SIG-M5 treated with dmso at 0.1 percent for 504 hours (cell line): Measurements from ENCODE around the gene WDR93.
"Not testable (repeated sequence)": the region's sequence is repeated elsewhere in the genome, so short reads cannot be mapped to it uniquely, and the experiment has no call there.

Source experiments
- DNase-seq: peaks from one replicate; lab custom pipeline; 2025; ENCODE audit not compliant: unreplicated experiment; lab: John Stamatoyannopoulos, UW

The WDR93 gene

GRCh38 chr15:89767411-89767915, 76.9 kb downstream of the WDR93 start:
- no peak for DNase-seq

- DNase-seq: no peak
Measured at GRCh38 chr15:89768071-89768500, 77.5 kb downstream of the WDR93 start.

DNA sequence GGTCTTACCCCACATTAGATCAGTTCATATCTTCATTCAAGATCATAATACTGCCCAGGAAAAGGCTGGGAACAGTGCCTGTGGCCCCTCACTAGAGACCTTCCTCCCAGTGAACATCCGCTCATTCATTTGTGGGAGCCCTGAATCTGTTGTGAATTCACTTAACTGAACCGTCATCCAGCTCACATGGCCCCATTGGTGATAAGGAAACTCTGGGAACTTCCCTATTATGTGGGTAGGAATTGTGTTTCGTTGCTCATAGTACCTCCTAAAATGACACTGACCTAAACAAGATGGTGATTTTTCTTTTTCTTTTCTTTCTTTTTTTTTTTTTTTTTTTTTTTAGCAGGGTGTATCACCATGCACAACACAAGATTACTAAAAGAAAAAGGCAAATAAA, 78.8 kb downstream of the WDR93 start:
- DNase-seq: no peak

- DNase-seq: no peak
Measured at GRCh38 chr15:89770041-89770440, 79.4 kb downstream of the WDR93 start.

GRCh38 chr15:89772932-89773583, 82.4 kb downstream of the WDR93 start:
- DNase-seq: no peak

- DNase-seq: no peak
Measured at GRCh38 chr15:89774492-89774891, 83.9 kb downstream of the WDR93 start.

DNA sequence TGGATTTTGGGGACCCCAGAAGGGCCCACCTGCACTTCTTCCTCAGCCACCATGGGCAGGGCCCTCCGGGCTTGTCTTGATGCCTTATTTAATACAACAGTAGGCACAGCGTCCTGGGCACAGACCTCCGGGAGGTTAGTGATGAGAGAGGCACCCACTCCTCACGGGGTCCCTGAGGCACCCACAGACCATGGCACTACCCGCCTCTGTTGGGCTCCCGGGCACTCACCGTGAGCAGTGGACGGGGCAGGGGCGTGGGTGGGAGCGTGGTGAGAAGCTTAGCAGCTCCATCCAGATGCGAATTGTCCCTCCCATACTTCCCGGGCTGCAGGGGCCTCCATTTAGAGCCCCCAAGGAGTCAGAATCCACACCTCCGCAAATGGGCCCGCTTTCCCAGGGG, 85.2 kb downstream of the WDR93 start:
- no peak for DNase-seq

GRCh38 chr15:89776274-89777072, 85.9 kb downstream of the WDR93 start, which contains the start of gene MESP2:
Gene MESP2 (plus strand): TSS chr15:89776332. CDS start chr15:89776358, 26 bp downstream.
- DNase-seq: no peak

- DNase-seq: no peak
Measured at GRCh38 chr15:89777073-89777751, 86.6 kb downstream of the WDR93 start.

- DNase-seq: no peak
Measured at GRCh38 chr15:89777782-89778380, 87.3 kb downstream of the WDR93 start.

GRCh38 chr15:89778861-89779260, 88.2 kb downstream of the WDR93 start:
- no peak for DNase-seq

GRCh38 chr15:89780601-89781000, 90.0 kb downstream of the WDR93 start:
- DNase-seq: no peak

DNA sequence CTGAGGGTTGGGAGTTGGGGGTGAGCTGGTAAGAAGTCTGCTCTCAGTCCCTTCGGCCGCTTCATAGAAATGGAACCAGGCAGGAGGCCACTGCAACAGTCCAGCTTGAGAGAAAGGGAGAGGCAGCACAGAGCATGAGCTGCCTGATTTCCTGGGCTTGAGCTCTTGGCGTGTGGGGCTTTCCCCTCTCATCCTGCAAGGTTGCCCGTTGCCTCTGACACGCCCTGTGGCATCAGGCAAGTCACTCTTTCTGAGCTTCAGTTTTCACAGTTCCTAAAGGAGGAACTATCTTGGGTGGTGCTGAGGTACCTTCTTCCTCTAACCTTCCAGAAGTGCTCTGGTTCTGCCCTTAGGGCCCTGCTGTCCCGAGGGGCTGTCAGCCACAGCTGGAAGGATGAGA, 90.4 kb downstream of the WDR93 start:
- peak; percentile 53 for DNase-seq

DNA sequence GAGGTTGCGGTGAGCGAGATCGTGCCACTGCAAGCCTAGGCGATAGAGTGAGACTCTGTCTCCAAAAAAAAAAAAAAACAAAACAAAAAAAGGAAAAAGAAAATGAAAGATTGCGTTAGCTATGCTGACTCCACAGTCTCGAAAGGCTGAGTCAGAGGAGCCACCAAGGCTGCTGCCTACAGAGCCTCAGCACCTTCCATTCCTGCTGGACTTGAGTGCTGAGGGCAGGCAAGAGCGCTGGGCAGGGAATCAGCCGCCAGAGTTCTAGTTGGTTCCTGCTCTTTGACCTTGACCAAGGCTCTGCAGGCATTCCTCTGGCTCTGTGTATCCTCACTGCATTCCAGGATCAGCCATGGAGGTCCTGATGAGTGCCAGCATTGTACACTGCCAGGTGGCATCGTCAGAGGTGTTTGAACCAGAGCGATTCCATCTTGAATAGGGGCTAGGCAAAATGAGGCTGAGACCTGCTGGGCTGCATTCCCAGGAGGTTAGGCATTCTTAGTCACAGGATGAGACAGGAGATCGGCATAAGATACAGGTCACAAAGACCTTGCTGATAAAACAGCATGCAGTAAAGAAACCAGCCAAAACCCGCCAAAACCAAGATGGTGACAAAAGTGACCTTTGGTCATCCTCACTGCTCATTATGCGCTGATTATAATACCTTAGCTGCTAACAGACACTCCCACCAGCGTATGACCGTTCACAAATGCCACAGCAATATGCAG, 91.4 kb downstream of the WDR93 start:
- DNase-seq: peak; percentile 19

GRCh38 chr15:89782619-89782950, 92.0 kb downstream of the WDR93 start:
- DNase-seq: not testable (repeated sequence)

DNA sequence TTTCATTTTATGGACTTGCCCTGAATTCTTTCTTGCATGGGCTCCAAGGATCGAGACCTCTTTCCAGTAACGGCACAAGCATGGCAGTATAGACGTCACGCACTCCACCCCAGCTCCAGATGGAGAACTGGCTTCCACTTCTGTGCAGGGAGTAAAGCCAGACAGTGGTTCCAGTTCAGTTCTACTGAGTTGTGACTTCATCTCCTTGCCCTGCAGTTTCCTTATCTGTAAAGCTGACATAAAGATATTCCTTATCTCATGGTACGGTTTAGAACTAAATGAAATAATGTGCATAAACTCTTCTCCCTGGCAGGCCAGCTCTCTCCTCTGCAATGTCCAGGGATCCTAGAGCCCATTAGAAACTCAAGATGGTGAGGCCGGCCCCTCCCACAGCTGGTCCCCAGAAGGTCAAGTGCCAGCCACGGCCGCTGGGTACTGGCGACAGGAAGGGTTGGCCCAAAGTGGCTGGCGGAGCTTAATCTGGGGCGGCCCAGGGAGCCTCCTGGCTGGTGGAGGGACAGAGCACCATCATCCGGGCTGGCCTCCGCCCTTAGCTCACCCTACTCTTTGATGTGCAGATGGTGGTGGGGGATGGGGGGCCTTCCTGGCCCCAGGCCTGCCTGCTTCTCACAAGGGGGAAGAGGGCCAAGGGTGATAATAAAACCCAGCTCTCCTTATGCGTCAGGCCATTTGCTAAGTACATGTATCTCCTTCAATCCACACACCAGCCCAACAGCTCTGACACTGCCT, 92.7 kb downstream of the WDR93 start:
- no peak for DNase-seq

DNA sequence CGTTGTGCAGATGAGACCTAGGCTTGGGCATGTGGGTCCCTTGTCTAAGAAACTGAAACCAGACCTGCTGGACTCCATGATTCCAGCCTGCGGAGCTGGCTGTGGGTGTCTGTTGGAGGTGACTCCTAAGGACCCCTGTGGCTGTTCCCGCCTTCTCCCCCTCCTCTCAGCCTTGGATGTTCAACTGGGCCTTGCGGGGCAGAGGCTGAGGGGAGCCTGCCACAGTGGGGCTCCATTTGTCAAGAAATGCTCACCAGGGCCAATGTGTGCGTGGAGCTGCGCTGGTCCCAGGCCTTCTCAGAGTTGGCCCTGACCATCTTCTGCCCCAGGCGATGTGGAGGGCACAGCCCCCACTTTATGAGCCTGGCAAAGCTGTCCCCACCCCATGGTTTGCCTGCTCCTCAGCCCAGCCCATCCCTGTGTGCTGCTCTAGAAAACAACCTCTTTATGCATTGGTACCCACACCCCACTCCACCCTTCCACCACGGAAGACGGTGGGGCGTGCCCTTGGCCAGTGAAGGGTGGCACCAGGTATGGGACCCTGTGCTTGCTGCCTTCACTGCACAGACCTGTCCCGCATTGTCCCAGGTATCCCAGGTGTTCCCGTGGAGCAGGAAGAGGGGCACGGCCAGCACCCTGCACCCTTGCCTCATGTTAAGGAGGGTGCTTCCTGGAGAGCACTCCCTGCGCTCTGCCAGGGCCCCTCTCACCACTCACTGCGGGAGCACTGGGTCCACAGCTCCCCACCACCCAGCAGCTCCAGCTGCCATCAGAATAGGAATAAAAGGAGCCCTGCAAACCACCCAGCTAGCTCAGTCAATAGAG, 93.5 kb downstream of the WDR93 start:
- DNase-seq: no peak

- no peak for DNase-seq
Measured at GRCh38 chr15:89784686-89784960, 94.0 kb downstream of the WDR93 start.

DNA sequence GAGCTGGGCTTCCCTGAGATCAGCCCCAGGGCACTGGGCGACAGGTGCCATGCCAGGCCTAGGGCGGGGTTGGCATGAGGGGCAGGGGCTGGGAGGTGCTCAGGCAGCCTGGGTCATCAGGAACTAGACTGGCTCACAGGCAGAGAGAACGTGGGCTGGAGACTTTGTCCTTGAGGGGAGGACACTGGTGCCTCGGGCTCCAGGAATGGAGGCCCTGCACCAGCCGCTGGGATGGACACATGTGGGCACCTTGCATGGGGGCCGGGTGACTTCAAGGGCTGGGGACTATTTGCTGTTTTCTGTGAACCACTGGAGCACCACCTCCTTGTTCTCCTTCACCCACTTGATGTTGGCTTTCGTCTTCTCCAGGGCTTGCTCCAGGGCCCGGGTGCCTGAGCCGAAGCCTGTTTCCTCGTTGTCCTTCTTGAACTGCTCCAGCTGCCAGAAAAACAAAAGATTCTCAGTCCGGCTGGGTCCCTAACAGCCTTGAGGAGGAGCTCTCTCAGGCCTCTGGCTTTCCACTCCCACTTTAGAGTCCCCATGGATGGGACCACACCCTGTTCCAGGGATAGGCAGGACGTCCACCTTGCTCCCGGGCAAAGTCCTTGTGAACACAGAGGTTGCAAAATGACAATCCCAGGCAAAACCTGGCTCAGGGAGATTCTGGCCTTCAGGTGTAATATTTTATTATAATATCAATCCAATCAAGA, 94.6 kb downstream of the WDR93 start:
- DNase-seq: no peak
